DOHH2 (cell line): ENCODE measurements around the gene OR6C76.
"Not testable (repeated sequence)": the region's sequence is repeated elsewhere in the genome, so short reads cannot be mapped to it uniquely, and the experiment has no call there.

Experiments
- EZH2phosphoT487 ChIP-seq: fragments of 200-600 bp; sonication (generic); IDR thresholded peaks from 2 replicates; pipeline ENCODE4 v1.6.1; 2017; ENCODE audit warnings: borderline replicate concordance, mild to moderate bottlenecking, antibody characterized with exemption, low read length, moderate library complexity, mixed read lengths
- TF ChIP-seq, protein P1 (sequence below): fragments of 200-600 bp; sonication (generic); IDR thresholded peaks from one replicate; pipeline ENCODE4 v1.5.1; 2014; ENCODE audit warnings: antibody characterized with exemption, mild to moderate bottlenecking, low read depth, low read length; ENCODE audit not compliant: poor library complexity, severe bottlenecking

DNA sequence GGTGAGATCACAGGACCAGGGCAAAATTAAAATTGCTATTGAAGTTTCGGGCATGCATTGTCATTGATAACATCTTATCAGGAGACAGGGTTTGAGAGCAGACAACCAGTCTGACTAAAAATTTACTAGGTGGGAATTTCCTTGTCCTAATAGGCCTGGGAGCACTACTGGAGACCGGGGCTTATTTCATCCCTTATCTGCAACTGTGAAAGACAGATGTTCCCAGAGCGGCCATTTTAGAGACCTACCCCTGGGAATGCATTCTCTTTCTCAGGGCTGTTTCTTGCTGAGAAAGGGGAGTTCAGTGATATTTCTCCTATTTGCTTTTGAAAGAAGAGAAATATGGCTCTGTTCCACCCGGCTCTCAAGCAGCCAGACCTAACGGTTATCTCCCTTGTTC, 15.2 kb downstream of the OR6C76 start:
- TF ChIP-seq, protein P1, sequence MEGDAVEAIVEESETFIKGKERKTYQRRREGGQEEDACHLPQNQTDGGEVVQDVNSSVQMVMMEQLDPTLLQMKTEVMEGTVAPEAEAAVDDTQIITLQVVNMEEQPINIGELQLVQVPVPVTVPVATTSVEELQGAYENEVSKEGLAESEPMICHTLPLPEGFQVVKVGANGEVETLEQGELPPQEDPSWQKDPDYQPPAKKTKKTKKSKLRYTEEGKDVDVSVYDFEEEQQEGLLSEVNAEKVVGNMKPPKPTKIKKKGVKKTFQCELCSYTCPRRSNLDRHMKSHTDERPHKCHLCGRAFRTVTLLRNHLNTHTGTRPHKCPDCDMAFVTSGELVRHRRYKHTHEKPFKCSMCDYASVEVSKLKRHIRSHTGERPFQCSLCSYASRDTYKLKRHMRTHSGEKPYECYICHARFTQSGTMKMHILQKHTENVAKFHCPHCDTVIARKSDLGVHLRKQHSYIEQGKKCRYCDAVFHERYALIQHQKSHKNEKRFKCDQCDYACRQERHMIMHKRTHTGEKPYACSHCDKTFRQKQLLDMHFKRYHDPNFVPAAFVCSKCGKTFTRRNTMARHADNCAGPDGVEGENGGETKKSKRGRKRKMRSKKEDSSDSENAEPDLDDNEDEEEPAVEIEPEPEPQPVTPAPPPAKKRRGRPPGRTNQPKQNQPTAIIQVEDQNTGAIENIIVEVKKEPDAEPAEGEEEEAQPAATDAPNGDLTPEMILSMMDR = not testable (repeated sequence)
- not testable (repeated sequence) for TF ChIP-seq EZH2phosphoT487
